HG02938 (cell line): Measurements from ENCODE around the gene SLC24A3.

Experiments used
- ATAC-seq: cut with Tn5 transposase; IDR thresholded peaks from one replicate; pipeline ENCODE4 v1.9.1; 2021; ENCODE audit warnings: mild to moderate bottlenecking, moderate library complexity; ENCODE audit not compliant: unreplicated experiment

SLC24A3 gene

GRCh38 chr20:19236371-19237055 is 24.1 kb downstream of the SLC24A3 start:
- ATAC-seq, result no peak

GRCh38 chr20:19241440-19241839 is 29.0 kb downstream of the SLC24A3 start:
- no peak for ATAC-seq

- no peak for ATAC-seq
These were observed 31.8 kb downstream of the SLC24A3 start for GRCh38 chr20:19244291-19244690.

- ATAC-seq, result no peak
These were observed 36.9 kb downstream of the SLC24A3 start for GRCh38 chr20:19249106-19249879.

- no peak for ATAC-seq
These were observed 37.9 kb downstream of the SLC24A3 start for GRCh38 chr20:19250346-19250745.

- no peak for ATAC-seq
These were observed 39.1 kb downstream of the SLC24A3 start for GRCh38 chr20:19251506-19251905.

GRCh38 chr20:19251958-19252357 is 39.5 kb downstream of the SLC24A3 start:
- ATAC-seq, result no peak

GRCh38 chr20:19252451-19253120 is 40.1 kb downstream of the SLC24A3 start:
- ATAC-seq, result no peak

GRCh38 chr20:19253316-19253715 is 40.9 kb downstream of the SLC24A3 start:
- ATAC-seq, result no peak

- ATAC-seq, result no peak
These were observed 41.7 kb downstream of the SLC24A3 start for GRCh38 chr20:19253916-19254820.

- ATAC-seq, result no peak
These were observed 42.5 kb downstream of the SLC24A3 start for GRCh38 chr20:19254956-19255355.

- no peak for ATAC-seq
These were observed 43.6 kb downstream of the SLC24A3 start for GRCh38 chr20:19256085-19256484.

- ATAC-seq, result no peak
These were observed 44.6 kb downstream of the SLC24A3 start for GRCh38 chr20:19256906-19257595.

GRCh38 chr20:19257865-19258264 is 45.4 kb downstream of the SLC24A3 start:
- no peak for ATAC-seq

GRCh38 chr20:19259141-19259591 is 46.7 kb downstream of the SLC24A3 start:
- ATAC-seq, result no peak

GRCh38 chr20:19260412-19261090 is 48.1 kb downstream of the SLC24A3 start:
- no peak for ATAC-seq

GRCh38 chr20:19264191-19264590 is 51.7 kb downstream of the SLC24A3 start:
- ATAC-seq, result no peak

GRCh38 chr20:19265646-19266374 is 53.4 kb downstream of the SLC24A3 start:
- ATAC-seq, result no peak

GRCh38 chr20:19268426-19268825 is 56.0 kb downstream of the SLC24A3 start:
- ATAC-seq, result no peak
